GM18526 (cell line): Measurements from ENCODE around the gene ARHGAP26.

ENCODE experiments used
- POLR2A ChIP-seq: IDR thresholded peaks from 3 replicates; pipeline ENCODE4 v1.6.1; 2011; ENCODE audit not compliant: insufficient read length; ENCODE audit errors: extremely low read depth

ARHGAP26 gene

GRCh38 chr5:142888469-142889085 is 118.4 kb downstream of the ARHGAP26 start:
- no peak for TF ChIP-seq POLR2A

DNA sequence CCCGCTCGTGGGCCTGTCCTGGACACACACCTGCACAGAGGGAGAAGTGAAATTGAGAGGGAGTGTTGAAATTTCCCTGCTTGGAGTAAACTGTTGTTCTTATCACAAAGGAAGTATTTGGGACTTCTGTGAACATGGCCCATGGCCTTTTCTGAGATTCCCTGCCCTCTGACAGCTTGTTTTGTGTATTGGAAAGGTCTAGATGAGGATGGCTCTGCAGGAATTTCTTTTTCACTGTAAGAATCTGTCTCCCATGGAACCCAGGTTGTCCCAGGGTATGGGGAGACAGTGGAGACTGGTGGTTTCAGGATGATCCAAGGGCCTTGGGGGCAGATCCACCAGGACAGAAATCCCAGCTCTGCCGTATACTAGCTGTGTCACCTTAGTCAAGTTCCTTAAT is 121.8 kb downstream of the ARHGAP26 start:
- TF ChIP-seq POLR2A, result no peak

- TF ChIP-seq POLR2A, result no peak
Observed at GRCh38 chr5:142894315-142894714, 124.1 kb downstream of the ARHGAP26 start.

DNA sequence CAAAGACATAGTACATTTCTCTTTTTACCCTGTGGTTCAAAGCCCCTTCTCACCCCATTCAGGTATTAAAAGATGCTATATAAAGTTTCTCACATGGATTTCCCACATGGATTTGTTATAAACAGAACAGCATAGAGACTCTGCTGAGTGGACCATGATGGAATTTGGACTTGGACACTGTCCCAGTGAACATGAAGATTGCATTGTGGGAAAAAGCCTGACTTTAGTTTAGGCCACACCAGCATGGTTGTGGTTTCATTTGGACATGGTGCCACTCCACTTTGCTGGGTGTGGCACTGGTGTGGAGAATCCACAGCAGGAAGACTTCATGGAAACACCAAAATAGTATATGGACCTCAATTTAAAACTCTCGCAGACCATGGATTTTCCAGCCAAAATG is 124.6 kb downstream of the ARHGAP26 start:
- no peak for TF ChIP-seq POLR2A

GRCh38 chr5:142896325-142897007 is 126.3 kb downstream of the ARHGAP26 start:
- TF ChIP-seq POLR2A, result no peak

- TF ChIP-seq POLR2A, result no peak
Observed at GRCh38 chr5:142897328-142897727, 127.2 kb downstream of the ARHGAP26 start.

DNA sequence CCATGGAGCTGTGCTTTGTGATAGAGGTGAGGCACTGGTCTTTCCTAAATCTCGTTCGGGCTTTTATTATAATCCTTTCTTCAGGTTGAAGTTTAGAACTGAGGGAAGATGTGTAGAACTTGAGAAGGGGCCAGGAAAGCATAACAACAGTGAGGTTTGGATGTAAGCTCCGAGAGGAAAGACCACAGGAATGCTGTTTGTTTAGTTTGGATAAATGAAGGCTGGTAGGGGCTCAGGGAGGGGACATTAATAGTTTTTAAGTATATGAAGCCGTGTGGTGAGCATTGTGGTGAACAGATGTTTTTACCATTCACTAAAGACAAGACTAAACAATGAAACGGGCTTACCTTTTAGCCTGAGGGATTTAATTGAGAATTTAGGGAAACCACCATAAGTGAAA is 130.8 kb downstream of the ARHGAP26 start:
- TF ChIP-seq POLR2A, result no peak

- no peak for TF ChIP-seq POLR2A
Observed at GRCh38 chr5:142901476-142902185, 131.5 kb downstream of the ARHGAP26 start.

GRCh38 chr5:142902186-142902965 is 132.2 kb downstream of the ARHGAP26 start:
- no peak for TF ChIP-seq POLR2A

- TF ChIP-seq POLR2A, result no peak
Observed at GRCh38 chr5:142904416-142904815, 134.2 kb downstream of the ARHGAP26 start.

DNA sequence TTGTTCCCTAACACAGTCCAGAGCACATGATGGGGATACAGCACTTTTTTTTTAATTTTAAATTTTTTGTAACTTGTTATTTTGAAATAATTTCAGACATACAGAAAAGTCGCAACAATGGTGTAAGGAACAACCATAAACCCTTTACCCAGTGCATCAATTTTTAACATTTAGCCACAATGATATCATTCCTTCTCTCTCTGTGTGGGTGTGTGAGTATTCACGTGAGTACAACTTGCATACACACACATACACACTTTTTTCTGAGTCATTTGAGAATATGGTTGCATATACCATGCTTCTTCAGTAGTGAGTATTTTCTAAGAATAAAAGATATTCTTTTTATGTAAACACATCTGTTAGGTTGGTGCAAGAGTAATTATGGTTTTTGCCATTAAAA is 135.2 kb downstream of the ARHGAP26 start:
- no peak for TF ChIP-seq POLR2A

- no peak for TF ChIP-seq POLR2A
Observed at GRCh38 chr5:142906863-142907671, 136.9 kb downstream of the ARHGAP26 start.

GRCh38 chr5:142908659-142909058 is 138.5 kb downstream of the ARHGAP26 start:
- TF ChIP-seq POLR2A, result no peak

DNA sequence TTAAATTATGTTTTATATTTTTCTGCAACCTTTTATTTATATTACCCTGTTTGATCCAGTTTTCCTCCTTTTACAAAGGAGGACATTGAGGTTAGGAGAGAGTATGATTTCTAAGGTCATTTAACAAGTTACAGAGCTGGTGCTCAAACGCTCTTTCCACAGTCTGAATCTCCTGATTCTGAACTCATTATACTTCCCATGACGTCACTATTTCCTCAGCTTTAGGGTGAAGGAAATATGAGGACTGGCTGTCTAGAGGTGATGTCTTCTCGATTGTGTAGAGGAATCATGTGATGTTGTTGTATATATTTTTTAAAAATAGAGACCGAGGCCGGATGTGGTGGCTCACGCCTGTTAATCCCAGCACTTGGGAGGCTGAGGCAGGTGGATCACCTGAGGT is 140.0 kb downstream of the ARHGAP26 start:
- TF ChIP-seq POLR2A, result no peak

DNA sequence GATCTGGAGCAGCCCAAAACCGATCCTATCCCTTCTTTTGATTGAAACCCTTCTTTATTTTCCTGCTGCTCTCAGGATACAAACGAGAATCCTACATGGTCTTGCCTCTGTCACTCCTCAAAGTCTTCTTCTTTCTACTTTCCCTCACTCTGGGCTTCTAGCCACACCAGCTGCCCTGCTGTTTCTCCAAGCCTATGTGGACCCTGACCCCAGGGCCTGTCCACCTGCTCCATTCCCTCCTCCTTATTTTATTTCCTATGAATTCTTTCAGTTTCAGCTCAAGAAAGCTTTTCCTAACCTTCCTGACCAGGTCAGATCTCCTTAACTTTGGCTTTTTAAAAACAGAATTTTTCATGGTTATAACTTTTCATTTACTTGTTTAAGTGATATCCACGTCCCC is 141.0 kb downstream of the ARHGAP26 start:
- TF ChIP-seq POLR2A, result no peak
